ENCODE measurements around the gene TRIM17.

TRIM17 gene
- total RNA-seq = 0.39 to 0.60 (median 0.60) reads per million in 3 experiments

- no peak for DNase-seq
These were observed at the start of gene TRIM17 for GRCh38 chr1:228416217-228416933. TSS of gene TRIM17 (minus strand) at chr1:228416861. CDS start at chr1:228415072, 1,789 bp downstream.

- DNase-seq = no peak
These were observed 49.0 kb upstream of the TRIM17 start for GRCh38 chr1:228465571-228466146.

GRCh38 chr1:228465141-228465540, 48.5 kb upstream of the TRIM17 start:
- DNase-seq = no peak

GRCh38 chr1:228464487-228464983, 47.9 kb upstream of the TRIM17 start:
- peak; percentile 92 for DNase-seq

- DNase-seq = peak; percentile 25
These were observed 47.1 kb upstream of the TRIM17 start for GRCh38 chr1:228463559-228464455.

GRCh38 chr1:228463009-228463558, 46.4 kb upstream of the TRIM17 start:
- no peak for DNase-seq

GRCh38 chr1:228462560-228462959, 45.9 kb upstream of the TRIM17 start:
- no peak for DNase-seq

- no peak for DNase-seq
These were observed 44.2 kb upstream of the TRIM17 start for GRCh38 chr1:228460821-228461220.

- DNase-seq = peak; percentile 46
These were observed 42.7 kb upstream of the TRIM17 start for GRCh38 chr1:228459091-228459993.

- peak; percentile 93 for DNase-seq
These were observed 40.9 kb upstream of the TRIM17 start for GRCh38 chr1:228457396-228458176.

- no peak for DNase-seq
These were observed 40.3 kb upstream of the TRIM17 start for GRCh38 chr1:228457017-228457395.

GRCh38 chr1:228456252-228457016, 39.8 kb upstream of the TRIM17 start:
- DNase-seq = no peak

- no peak for DNase-seq
These were observed 39.1 kb upstream of the TRIM17 start for GRCh38 chr1:228455715-228456114.

GRCh38 chr1:228454238-228454637, 37.6 kb upstream of the TRIM17 start:
- DNase-seq = no peak

GRCh38 chr1:228453614-228454013, 37.0 kb upstream of the TRIM17 start:
- DNase-seq = no peak

GRCh38 chr1:228453022-228453560, 36.4 kb upstream of the TRIM17 start:
- DNase-seq = no peak

GRCh38 chr1:228452194-228453021, 35.7 kb upstream of the TRIM17 start:
- no peak for DNase-seq

- DNase-seq = no peak
These were observed 33.5 kb upstream of the TRIM17 start for GRCh38 chr1:228450200-228450599.

- DNase-seq = no peak
These were observed 31.7 kb upstream of the TRIM17 start for GRCh38 chr1:228448372-228448771.
